GM13977 (cell line): ENCODE data around the gene NFKBIE.

Experiments
- DNase-seq: peaks from one replicate; pipeline ENCODE4 v3.0.0; 2012; ENCODE audit warnings: low spot score
- CTCF ChIP-seq: IDR thresholded peaks from 2 replicates; pipeline ENCODE4 v1.5.1; 2012; ENCODE audit warnings: mild to moderate bottlenecking, control low read depth; ENCODE audit not compliant: insufficient read depth; ENCODE audit errors: extremely low read depth, missing control alignments
- in situ Hi-C: fragments of 300-500 bp; cut with MboI; formaldehyde crosslinking; loops from one replicate; pipeline ENCODE4 v1.12.0; 2022; ENCODE audit warnings: low sequenced_read_pairs, low pct_unique_long_range_greater_than_20kb, mixed read lengths, inconsistent platforms; ENCODE audit not compliant: unreplicated experiment

Gene NFKBIE

GRCh38 chr6:44289726-44290260, 24.4 kb upstream of the NFKBIE start:
- TF ChIP-seq CTCF, result no peak
- DNase-seq, result no peak
- in situ Hi-C loops, result no loop called here

GRCh38 chr6:44286747-44287146, 21.4 kb upstream of the NFKBIE start:
- TF ChIP-seq CTCF, result no peak
- DNase-seq, result no peak
- in situ Hi-C loops, result no loop called here

GRCh38 chr6:44286285-44286565, 20.9 kb upstream of the NFKBIE start:
- DNase-seq, result no peak
- in situ Hi-C loops, result no loop called here
- no peak for TF ChIP-seq CTCF

- in situ Hi-C loops, result no loop called here
These were observed 20.4 kb upstream of the NFKBIE start for GRCh38 chr6:44285552-44286284.

GRCh38 chr6:44284867-44285266, 19.5 kb upstream of the NFKBIE start:
- in situ Hi-C loops, result no loop called here
- TF ChIP-seq CTCF, result no peak
- no peak for DNase-seq

More at GRCh38 chr6:44285552-44286284, 20.4 kb upstream of the NFKBIE start:
- TF ChIP-seq CTCF, result no peak
- DNase-seq, result no peak

GRCh38 chr6:44284121-44284520, 18.8 kb upstream of the NFKBIE start:
- TF ChIP-seq CTCF, result no peak
- no peak for DNase-seq
- in situ Hi-C loops, result no loop called here
